ENCODE data around the gene RAD51B.

- no peak for TF ChIP-seq CTCF (IDR thresholded peaks at IDR 0.05)
- TF ChIP-seq POLR2A (IDR thresholded peaks at IDR 0.05) = no peak
Observed at GRCh38 chr14:68458253-68458652, 638.7 kb downstream of the RAD51B start.
